Measurements from ENCODE around the gene BBS12.

BBS12 gene

GRCh38 chr4:122762520-122762919, 30.0 kb downstream of the BBS12 start:
- H3K27ac ChIP-seq, result no peak overlapping the region

GRCh38 chr4:122762966-122763716, 30.6 kb downstream of the BBS12 start:
- H3K36me3 ChIP-seq, result no peaks in the 10 kb centered on the region
- no peak for TF ChIP-seq CTCF (IDR thresholded peaks at IDR 0.05; ENCODE audit: low read depth, low read length)
- no peak for DNase-seq
- no peak overlapping the region for H3K4me3 ChIP-seq (ENCODE audit: low read depth, low read length)
- no peak overlapping the region for H3K27ac ChIP-seq
- H3K9me3 ChIP-seq (ENCODE audit: severe bottlenecking), result no peaks in the 10 kb centered on the region
- no peaks in the 10 kb centered on the region for H3K27me3 ChIP-seq (ENCODE audit: insufficient read depth, low read depth, severe bottlenecking)

More at GRCh38 chr4:122762520-122762919, 30.0 kb downstream of the BBS12 start:
- no peaks in the 10 kb centered on the region for H3K36me3 ChIP-seq
- TF ChIP-seq CTCF (IDR thresholded peaks at IDR 0.05; ENCODE audit: low read depth, low read length), result no peak
- no peaks in the 10 kb centered on the region for H3K9me3 ChIP-seq (ENCODE audit: severe bottlenecking)
- DNase-seq, result no peak
- no peak overlapping the region for H3K4me3 ChIP-seq (ENCODE audit: low read depth, low read length)
- H3K27me3 ChIP-seq (ENCODE audit: insufficient read depth, low read depth, severe bottlenecking), result no peaks in the 10 kb centered on the region

GRCh38 chr4:122764071-122764820, 31.7 kb downstream of the BBS12 start:
- TF ChIP-seq CTCF (IDR thresholded peaks at IDR 0.05; ENCODE audit: low read depth, low read length), result no peak
- Histone ChIP-seq H3K4me3 (ENCODE audit: low read depth, low read length) (no peak overlapping the region), H3K27ac (no peak overlapping the region), H3K36me3 (no peaks in the 10 kb centered on the region), H3K9me3 (ENCODE audit: severe bottlenecking) (no peaks in the 10 kb centered on the region), H3K27me3 (ENCODE audit: insufficient read depth, low read depth, severe bottlenecking) (no peaks in the 10 kb centered on the region)
- no peak for DNase-seq

GRCh38 chr4:122764821-122765215, 32.3 kb downstream of the BBS12 start:
- Histone ChIP-seq H3K4me3 (ENCODE audit: low read depth, low read length) (no peak overlapping the region), H3K36me3 (no peaks in the 10 kb centered on the region), H3K27me3 (ENCODE audit: insufficient read depth, low read depth, severe bottlenecking) (no peaks in the 10 kb centered on the region), H3K9me3 (ENCODE audit: severe bottlenecking) (no peaks in the 10 kb centered on the region), H3K27ac (no peak overlapping the region)
- no peak for TF ChIP-seq CTCF (IDR thresholded peaks at IDR 0.05; ENCODE audit: low read depth, low read length)
- no peak for DNase-seq

- H3K27ac ChIP-seq, result no peak overlapping the region
Observed at GRCh38 chr4:122765692-122766352, 33.3 kb downstream of the BBS12 start.

More at GRCh38 chr4:122765692-122766352, 33.3 kb downstream of the BBS12 start:
- TF ChIP-seq CTCF (IDR thresholded peaks at IDR 0.05; ENCODE audit: low read depth, low read length), result no peak
- Histone ChIP-seq H3K36me3 (no peaks in the 10 kb centered on the region), H3K27me3 (ENCODE audit: insufficient read depth, low read depth, severe bottlenecking) (no peaks in the 10 kb centered on the region), H3K4me3 (ENCODE audit: low read depth, low read length) (no peak overlapping the region), H3K9me3 (ENCODE audit: severe bottlenecking) (no peaks in the 10 kb centered on the region)
- DNase-seq, result no peak

Measured in WERI-Rb-1 (cell line).